ENCODE results near the gene POMP.
"Not testable (repeated sequence)": the region's sequence is repeated elsewhere in the genome, so short reads cannot be mapped to it uniquely, and the experiment has no call there.

POMP gene

DNA sequence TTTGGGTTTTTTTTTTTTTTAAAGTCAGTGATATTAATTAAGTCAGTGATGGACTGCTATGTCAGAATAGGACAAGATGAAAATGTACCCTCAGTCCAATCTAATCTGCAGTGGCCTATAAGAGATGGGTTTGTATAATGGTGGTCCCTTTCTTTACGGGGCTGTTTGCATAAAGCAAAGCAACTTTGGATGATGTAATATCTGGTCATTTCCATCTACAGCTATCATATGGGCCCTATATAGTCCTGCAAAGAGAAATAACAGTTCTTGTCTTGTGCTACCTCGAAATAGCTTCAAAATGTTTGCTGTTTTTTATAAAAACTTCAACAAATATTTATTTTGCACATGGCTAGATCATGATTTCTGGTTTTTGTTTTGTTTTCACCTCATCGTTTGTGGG is 20.2 kb upstream of the POMP start:
- no peak for DNase-seq

DNA sequence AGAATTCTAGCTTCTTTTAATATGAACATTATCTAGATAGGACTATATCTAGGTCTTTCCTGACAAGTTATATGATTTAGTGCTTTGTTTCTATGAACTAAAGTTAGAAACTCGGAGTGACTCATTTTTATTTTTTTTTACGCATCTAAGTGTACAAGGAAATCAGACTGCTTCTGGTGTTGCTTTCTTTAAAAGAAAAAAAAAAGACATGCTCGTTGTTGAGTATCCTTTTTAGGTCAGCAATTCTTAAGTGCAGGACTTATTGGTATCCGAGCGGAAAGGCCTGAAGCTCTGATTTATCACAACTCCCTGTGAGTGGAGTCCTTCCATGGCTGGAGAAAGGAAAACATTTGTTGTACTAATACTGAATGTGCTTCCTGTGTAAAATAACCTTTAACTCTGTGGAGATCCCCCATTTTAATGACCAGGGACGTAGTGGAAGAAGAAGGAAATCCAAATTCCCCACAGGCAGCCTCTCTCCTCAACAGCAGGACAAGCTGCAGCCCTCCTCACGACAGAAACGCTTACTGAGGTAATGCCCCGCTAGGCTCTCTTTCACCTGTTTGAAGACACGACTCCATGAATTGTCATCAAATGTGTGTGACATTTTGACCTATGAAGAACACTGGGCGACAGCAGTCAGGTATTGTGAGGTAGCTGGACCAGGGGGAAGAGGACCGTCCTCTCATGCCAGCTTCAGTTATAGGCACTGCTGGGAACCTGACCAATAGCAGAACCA is 17.9 kb upstream of the POMP start:
- no peak for DNase-seq

DNA sequence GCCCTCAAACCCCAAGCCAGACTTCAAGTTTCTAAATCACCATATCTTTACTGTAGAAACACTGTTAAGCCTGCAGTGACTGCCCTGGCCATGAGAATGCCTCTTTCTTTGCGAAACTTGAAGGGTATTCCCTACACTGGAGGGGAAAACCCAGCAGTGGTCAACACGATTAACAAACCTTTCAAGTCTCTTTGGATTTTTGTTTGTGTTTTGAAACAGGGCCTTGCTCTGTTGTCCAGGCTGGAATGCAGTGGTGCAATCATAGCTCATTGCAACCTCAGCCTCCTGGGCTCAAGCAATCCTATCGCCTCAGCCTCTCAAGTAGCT is 17.4 kb upstream of the POMP start:
- DNase-seq, result no peak

DNA sequence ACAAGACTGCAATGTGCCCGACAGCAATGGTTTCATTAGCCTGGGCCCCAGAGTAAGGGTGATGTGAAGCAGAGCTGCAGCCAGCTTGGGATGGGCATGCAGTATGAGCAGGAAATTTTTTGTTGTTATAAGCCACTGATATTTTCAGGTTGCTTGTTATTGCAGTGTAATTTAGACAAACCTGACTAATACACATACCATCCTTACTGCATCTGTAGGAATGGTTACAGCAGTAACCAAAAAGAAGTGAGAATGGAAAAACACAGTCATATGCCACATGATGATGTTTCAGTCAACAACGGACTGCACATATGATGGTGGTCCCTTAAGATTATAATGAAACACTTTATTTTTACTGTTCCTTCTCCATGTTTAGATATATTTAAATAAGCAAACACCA is 8.6 kb upstream of the POMP start:
- no peak for DNase-seq

DNA sequence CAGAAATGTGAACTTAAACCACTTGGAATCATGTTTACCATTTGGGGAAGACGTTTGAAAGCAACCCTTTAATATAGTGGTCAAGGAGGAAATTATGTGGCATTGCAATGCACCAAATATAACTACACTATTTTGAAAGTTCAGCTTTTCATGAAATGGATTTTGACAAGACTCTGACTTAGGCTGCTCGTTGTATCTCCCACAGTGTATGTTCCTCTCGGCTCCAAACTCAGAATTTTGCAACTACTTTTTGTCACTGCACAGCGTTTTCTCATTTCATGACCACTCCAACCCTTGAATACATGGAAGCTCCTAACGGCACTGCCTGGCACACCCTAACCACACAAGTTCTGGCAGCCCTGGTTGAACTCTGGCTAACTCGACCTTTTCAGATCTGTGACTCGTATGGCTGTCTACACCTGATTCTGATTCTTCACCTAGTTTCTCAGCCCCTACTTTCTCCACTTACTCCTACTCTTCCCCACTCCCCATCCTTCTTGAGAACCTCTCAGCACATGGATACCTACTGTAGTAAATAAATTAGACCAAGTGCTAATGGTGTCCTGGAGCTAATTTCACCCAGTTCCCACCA is 7.0 kb upstream of the POMP start:
- no peak for DNase-seq

DNA sequence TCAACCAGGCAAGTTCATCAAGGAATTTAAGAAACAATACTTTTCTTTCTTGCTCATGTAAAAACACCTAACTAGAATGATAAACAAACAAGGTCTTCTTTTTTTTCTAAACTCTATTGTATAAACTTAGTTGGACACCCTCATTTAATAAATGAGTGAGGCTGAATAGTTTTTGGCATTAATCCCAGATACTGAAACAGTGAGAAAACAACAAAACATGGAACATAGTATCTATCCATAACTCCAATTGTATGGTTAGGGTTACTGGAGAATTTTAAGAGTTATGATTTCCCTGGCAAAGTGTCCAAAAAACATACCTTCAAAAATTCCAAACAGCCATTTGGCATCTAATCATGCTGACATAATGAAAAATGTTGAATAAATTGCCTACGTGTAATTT is 5.8 kb upstream of the POMP start:
- no peak for DNase-seq

DNA sequence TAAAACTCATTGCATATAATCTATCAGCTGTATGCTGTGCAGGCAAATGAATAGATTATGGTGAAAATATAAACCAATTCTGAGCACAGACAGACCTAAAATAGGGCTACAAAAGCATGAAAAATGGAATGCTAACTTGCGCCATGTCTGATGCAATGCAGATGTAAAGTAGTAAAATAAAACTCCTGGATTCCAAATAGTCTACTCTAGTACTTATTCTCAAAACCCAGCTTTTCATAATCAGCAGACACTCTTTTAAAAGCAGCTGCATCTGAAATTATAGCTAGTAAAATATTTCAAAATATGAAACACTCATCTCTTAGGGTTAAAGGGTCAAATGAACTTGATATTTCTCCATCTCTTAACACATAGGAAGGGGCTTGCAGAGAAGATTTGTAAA is 4.7 kb upstream of the POMP start:
- DNase-seq, result no peak

DNA sequence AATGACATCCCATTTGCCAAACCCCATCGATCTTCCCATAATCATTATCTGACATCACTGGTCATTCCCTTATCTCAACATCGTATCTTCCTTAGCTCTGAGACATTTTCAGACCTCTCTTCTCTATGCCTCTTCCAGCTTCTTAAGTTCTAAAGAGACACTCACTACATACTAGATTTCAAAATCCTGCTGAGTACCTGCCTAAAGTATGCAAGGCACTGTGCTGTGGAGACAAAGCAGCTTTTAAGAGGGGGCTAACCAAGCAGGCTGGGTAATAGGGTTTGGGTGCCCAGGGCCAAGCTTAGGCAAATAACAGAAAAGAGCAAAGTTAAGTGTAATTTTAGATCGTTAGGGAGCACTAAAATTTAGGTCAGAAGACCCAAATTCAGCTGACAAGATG is 3.4 kb upstream of the POMP start:
- DNase-seq, result no peak

DNA sequence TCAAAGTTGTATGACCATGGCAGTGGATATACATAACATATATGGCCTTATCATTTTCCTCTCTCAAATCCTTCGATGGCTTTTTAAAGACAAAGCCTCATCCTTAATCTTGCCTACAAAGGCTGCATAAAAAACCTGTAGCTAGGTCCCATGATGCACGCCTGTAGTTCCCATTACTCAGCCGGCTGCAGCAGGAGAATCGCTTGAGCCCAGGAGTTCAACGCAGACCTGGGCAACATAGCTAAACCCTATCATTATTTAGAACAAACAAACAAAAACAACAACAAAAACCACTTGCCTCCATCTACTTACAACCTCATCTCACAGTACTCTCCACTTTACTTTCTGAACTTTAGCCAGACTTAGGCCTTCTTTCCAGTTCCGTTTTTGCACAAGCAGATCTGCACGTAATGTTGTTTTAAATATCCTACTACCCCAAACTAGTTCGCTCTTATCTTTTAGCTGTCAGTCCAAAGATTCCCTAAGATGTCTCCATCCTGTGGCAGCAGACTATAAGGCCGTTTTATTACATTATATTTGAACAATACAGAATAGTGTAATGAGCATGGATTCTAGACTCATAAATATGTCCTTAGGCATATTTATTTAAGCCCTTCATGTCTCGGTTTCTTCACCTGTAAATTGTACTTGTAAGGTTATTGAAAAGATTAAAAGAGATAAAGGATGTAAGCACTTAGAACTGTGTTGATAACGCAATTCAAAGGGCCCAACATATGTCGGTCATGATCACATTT is 969 bp upstream of the POMP start:
- no peak for DNase-seq

DNA sequence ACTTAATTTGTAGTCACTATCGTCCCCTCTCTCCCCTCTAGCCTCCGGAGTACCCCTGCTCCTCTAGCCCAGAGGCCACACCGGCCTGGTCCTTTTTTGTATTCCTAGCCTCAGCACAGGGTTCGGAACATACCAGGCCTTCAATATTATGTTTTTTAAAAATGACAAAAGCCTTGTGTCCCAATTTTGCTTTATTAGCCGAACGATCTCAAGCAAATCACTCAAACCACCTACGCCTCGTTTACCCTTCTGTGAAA is 463 bp upstream of the POMP start:
- no peak for DNase-seq

DNA sequence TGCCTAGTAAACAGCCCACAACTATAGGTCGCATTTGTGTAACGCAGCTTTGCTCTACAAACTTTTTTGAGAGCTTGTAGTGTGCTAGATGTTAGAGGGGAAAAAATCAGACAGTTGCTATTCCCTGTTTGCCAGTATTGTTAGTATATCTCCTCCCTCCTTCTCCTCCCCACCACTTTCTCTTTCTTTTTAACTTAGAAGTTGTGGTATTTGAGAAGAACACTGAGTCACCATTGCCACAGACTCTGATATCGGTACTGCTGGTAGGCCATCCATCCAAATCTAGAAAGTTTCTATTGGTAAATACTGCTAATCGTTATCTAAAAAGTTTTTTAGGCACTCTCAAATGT is 666 bp downstream of the POMP start:
- DNase-seq, result no peak

DNA sequence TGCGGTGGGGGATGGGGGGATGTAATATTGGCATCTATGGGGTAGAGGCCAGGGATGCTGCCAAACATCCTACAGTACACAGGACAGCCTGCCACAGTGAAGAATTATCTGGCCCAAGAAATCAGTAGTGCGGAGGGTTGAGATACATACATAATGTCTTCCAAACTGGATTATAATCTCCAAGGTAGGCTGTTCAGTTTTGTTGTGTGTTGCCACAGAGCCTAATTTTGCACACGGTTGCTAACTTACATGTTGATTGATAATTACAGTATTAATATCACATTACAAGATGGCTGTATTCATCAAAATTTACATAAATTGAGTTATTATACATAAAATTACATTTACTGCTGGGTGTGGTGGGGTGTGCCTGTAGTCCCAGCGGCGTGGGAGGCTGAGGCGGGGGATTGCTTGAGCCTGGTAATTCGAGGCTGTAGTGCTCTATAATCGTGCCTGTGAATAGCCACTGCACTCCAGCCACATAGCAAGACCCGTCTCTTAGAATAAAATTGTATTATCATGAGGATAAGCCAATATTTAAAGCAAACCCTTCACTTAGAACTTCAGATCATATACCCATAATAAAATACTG is 8.1 kb downstream of the POMP start:
- DNase-seq, result no peak

DNA sequence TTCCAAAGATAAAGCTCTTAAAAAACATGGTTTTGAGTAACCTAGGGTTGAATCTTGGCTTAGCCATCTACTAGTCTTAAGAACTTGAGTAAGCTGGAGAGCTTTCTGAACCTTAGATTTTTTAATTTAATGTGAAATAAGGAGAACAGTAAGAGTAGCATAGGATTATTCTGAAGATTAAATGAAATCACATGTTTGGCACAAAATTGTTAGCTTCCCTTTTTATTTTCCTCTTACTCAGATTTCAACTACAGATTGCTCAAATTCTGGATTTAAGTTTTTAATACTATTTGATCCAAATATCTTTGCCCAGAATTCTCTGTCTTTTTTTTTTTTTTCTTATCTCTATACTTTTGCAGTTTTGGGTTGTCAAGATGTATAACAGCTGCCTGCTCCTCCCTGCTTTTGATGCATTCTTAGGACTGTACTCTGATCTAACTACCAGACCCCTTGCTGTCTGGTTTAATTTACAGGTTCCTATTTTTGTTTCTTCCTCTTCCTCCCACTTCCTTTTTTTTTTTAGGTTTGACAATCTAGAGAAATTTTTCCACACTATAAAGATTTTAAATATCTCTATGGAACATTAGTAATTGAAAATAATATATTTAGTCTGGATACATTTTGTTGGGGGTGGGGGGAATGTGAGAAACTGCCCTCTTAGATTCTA is 12.3 kb downstream of the POMP start:
- no peak for DNase-seq

DNA sequence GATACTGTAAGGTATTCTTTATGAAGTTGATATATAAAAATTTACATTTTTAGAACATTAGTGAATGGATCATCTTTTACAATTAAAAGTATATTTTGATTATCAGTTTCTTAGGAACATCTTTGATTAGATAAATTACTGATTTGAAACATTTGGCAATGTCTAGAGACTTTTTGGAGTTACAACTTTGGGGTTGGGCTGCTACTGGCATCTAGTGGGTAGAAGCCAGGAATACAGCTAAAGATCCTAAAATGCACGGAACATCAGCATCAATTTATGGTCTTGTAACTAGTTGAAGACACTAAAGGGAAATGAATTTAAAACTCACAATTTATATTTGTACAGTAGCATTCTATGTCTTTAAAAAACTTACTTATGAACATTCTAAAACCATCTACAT is 19.9 kb downstream of the POMP start:
- no peak for DNase-seq

DNA sequence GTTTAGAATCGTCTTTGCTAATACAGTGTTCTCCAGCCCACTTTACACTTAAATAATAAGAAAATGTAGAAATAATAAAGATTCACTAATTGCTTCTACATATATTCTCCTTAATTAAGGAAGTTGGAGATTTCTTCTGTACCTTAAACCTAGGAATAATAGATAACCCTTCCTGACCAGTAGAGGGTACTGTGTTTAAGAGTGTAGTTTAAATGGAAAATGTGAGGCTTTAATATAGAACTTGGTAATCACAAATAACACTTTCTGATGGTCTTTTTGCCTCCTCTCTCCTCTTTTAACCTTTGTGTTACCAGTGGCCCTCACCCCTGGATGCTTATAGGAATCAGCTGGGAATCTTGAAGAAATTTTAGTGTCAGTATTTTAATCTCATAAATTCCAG is 20.7 kb downstream of the POMP start:
- DNase-seq, result no peak

DNA sequence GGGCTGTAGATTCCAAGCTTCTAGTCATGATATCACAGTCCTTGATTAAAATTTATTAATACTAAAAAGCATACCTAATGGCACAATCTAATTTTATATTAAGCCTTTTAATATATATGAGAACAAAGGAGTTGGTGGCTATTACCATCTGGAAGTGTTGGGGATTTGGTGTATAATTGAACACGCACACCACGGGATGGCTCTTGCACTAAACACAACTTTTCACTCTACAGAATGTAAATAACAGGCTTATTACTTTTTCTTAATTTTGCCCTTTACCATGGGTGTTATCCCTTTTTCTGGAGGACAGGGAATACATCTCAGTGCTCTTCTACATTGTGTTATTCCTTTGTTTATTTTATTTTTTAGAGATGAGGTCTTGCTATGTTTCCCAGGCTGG is 21.6 kb downstream of the POMP start:
- DNase-seq, result no peak

DNA sequence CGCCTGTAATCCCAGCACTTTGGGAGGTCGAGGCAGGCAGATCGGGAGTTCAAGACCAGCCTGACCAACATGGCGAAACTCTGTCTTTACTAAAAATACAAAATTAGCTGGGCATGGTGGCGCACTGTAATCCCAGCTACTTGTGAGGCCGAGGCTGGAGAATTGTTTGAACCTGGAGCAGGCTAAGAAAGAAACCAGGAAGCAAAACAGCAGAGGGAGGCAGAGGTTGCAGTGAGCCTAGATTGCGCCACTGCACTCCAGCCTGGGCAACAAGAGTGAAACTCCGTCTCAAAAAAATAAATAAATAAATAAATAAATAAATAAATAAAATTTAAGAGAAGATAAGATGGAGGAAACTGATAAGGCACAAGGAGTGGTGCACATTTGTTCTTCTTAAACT is 24.2 kb downstream of the POMP start:
- not testable (repeated sequence) for DNase-seq

DNA sequence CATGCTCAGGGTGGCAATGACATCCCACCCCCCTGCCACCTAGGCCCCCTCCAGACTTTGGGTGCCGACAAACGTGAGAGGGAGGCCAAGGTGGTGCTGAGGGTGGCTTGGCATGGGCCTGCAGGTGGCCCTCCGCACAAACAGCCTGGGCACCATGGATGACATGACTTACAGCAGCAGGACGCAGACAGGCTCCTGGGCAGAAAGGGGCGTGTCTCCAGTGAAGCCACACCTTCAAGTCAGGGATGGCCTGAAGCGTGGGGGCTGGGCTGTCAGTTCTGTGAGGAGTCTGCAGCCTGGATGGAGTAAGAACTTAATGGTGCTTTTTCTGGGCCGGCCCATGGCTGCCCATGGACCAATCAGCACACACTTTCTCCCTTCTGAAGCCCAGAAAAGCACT is 25.3 kb downstream of the POMP start:
- DNase-seq, result no peak

DNA sequence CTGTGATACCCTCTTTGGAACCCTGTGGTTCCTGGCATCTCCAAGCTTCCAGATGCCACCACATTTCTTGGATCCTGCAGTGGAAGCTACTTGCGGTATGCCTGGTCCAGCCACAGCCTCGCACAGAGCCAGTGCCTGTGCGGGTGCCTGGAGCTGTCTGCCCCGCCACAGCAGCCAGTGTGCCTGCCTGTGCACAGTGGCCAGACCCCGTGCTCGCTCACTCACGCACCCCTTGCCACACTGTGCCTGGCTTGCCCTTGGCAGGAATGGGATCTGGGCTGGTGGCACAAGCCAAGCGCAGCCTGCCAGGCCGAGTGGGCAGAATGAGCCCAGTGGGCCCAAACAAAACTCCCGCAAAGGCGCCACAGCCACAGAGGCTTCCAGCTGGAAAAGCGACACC is 26.2 kb downstream of the POMP start:
- no peak for DNase-seq

DNA sequence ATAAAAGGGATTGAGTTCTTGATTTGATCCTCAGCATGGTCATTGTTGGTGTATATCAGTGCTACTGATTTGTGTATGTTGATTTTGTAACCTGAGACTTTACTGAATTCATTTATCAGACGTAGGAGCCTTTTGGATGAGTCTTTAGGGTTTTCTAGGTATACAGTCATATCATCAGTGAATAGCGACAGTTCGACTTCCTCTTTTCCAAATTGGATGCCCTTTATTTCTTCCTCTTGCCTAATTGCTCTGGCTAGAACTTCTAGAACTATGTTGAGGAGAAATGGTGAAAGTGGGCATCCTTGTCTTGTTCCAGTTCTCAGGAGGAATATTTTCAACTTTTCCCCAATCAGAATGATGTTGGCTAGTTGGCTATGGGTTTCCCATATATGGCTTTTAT is 27.0 kb downstream of the POMP start:
- DNase-seq, result no peak

DNA sequence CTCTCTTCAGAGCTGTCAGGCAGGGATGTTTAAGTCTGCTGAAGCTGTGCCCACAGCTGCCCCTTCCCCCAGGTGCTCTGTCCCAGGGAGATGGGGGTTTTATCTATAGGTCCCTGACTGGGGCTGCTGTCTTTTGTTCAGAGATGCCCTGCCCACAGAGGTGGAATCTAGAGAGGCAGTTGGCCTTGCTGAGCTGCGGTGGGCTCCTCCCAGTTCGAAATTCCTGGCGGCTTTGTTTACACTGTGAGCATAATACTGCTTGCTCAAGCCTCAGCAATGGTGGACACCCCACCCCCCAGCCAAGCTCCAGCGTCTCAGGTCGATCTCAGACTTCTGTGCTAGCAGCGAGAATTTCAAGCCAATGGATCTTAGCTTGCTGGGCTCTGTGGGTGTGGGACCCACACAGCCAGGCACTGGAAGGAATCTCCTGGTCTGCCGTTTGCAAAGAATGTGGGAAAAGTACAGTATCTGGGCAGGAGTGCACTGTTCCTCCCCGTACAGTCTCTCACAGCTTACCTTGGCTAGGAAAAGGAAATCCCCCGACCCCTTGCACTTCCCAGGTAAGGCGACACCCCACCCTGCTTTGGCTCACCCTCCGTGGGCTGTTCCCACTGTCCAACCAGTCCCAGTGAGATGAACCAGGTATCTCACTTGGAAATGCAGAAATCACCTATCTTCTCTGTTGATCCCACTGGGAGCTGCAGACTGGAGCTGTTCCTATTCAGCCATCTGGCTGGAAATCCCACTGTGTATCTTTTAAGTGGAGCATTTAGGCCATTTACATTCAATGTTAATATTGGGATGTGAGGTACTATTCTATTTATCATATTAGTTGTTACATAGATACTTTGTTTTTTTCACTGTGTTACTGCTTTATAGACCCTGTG is 34.9 kb downstream of the POMP start:
- DNase-seq, result not testable (repeated sequence)

DNA sequence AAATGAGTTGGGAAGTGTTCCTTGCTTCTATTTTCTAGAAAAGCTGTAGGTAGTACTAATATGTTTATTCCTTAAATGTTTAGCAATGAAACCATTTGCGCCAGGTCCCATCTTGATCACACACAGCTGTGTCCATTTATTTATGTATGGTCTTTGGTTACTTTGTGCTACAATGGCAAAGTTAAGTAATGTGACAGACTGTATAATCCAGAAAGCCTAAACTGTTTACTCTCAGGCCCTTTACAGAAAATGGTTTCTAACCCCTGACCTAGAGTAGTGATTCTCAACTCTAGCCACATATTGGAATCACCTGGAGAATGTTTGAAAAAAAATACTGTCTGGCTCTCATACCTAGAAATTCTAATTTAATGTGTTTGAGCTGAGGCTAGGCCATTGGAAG is 38.5 kb downstream of the POMP start:
- no peak for DNase-seq

DNA sequence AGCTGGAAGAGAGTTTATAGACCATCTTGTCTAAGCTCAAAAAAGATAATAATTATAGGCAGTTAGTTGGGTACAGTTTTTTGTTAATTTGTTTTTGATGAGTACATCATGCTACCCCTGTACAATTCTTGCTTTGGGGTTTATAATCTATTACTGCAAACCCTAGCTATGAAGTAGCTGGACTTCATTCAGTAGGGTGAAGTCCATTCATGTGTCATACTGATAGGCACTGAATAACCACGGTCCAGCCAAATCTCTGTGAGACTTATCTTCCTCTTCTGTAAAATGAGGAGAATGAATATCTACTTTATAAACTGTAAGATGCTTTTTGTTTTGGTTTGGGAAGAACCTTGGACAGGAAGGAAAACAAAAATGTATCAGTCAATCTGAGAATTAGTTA is 40.3 kb downstream of the POMP start:
- no peak for DNase-seq
